Upper lobe of left lung (tissue), 4 donors: Measurements from ENCODE around the gene METTL14.
"Not testable (repeated sequence)": the region's sequence is repeated elsewhere in the genome, so short reads cannot be mapped to it uniquely, and the experiment has no call there.

ENCODE experiments used
- EP300 ChIP-seq, 4 donors: sonication (generic); formaldehyde crosslinking; IDR thresholded peaks; one replicate each; pipeline ENCODE4 v1.5.1; 2017; ENCODE audit warnings: antibody characterized with exemption in 4 of 4, control low read depth in 2 of 4
- POLR2A ChIP-seq, 4 donors: fragments of 450-650 bp; IDR thresholded peaks; one replicate each; pipeline ENCODE4 v1.5.1; 2016 to 2017; ENCODE audit warnings: antibody characterized with exemption in 4 of 4, mild to moderate bottlenecking in 2 of 4
- POLR2AphosphoS5 ChIP-seq, 2 donors: sonication (generic); formaldehyde crosslinking; IDR thresholded peaks; one replicate each; pipeline ENCODE4 v1.5.1; 2017; ENCODE audit warnings: antibody characterized with exemption in 2 of 2
- TF ChIP-seq, protein P1 (sequence below), 6 experiments: fragments of 450-650 bp in 4 of 6; fragments of 200-600 bp in 2 of 6; sonication (generic) in 2 of 6; IDR thresholded peaks; one replicate each; pipeline ENCODE4 v1.5.1; 2016 to 2019; ENCODE audit warnings: antibody characterized with exemption in 6 of 6

DNA sequence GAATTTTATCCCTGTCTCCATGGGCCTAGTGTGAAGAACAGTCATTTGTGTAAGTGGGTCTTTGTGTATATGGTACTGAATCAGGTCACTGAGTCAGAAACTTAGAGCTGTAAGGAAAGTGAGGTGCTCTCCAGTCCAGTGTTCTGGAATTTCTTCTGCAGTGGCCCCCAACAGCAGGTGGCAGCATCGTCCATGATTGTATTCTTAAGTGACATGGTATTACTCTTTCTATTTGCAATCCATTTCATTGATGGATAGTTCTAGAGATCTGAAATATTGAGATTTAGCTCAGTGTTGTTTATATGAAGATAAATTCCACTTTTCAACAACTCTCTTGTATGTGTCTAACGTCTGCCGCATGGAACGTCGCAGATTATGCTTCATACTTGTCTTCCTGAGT, 20.5 kb upstream of the METTL14 start:
- TF ChIP-seq, protein P1, sequence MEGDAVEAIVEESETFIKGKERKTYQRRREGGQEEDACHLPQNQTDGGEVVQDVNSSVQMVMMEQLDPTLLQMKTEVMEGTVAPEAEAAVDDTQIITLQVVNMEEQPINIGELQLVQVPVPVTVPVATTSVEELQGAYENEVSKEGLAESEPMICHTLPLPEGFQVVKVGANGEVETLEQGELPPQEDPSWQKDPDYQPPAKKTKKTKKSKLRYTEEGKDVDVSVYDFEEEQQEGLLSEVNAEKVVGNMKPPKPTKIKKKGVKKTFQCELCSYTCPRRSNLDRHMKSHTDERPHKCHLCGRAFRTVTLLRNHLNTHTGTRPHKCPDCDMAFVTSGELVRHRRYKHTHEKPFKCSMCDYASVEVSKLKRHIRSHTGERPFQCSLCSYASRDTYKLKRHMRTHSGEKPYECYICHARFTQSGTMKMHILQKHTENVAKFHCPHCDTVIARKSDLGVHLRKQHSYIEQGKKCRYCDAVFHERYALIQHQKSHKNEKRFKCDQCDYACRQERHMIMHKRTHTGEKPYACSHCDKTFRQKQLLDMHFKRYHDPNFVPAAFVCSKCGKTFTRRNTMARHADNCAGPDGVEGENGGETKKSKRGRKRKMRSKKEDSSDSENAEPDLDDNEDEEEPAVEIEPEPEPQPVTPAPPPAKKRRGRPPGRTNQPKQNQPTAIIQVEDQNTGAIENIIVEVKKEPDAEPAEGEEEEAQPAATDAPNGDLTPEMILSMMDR (IDR thresholded peaks at IDR 0.05): not testable (repeated sequence)
- not testable (repeated sequence) for TF ChIP-seq EP300, POLR2A, POLR2AphosphoS5 (IDR thresholded peaks at IDR 0.05)
